Right kidney (tissue), 9 donors: Measurements from ENCODE around the gene IP6K2.
"Not testable (repeated sequence)": the region's sequence is repeated elsewhere in the genome, so short reads cannot be mapped to it uniquely, and the experiment has no call there.

ENCODE experiments used
- DNase-seq: peaks from one replicate; pipeline ENCODE4 v3.0.0-alpha.2; 2016
- long read RNA-seq, 8 donors: transcript quantifications; one replicate each; lab custom pipeline, GENCODE V29; 2026

Gene IP6K2
- long read RNA-seq, donor 1, transcript IP6K2-208 (2 exons, 1,124 nt) = minor isoform, 16 of 118 reads
- long read RNA-seq, donor 1, transcript IP6K2-221 (2 exons, 1,673 nt) = major isoform, 22 of 118 reads
- long read RNA-seq, donor 1, transcript IP6K2-201 (6 exons, 1,775 nt) = minor isoform, 13 of 118 reads
- long read RNA-seq, donor 1, transcript IP6K2-202 (3 exons, 1,185 nt) = minor isoform, 8 of 118 reads
- long read RNA-seq, donor 1, partial matches to known transcripts = 54 of 118 reads
- long read RNA-seq, donor 1, other reads (novel, unspliced or antisense) = 0 of 118 reads
- long read RNA-seq, donor 2, transcript IP6K2-211 (4 exons, 1,309 nt) = minor isoform, 6 of 53 reads
- long read RNA-seq, donor 2, transcript IP6K2-202 (3 exons, 1,185 nt) = major isoform, 15 of 53 reads
- long read RNA-seq, donor 2, transcript IP6K2-208 (2 exons, 1,124 nt) = minor isoform, 8 of 53 reads
- long read RNA-seq, donor 2, transcript IP6K2-221 (2 exons, 1,673 nt) = minor isoform, 9 of 53 reads
- long read RNA-seq, donor 2, partial matches to known transcripts = 11 of 53 reads
- long read RNA-seq, donor 2, other reads (novel, unspliced or antisense) = 0 of 53 reads
- long read RNA-seq, donor 3, transcript IP6K2-221 (2 exons, 1,673 nt) = major isoform, 9 of 27 reads
- long read RNA-seq, donor 3, transcript IP6K2-201 (6 exons, 1,775 nt) = minor isoform, 5 of 27 reads
- long read RNA-seq, donor 3, transcript IP6K2-202 (3 exons, 1,185 nt) = minor isoform, 7 of 27 reads
- long read RNA-seq, donor 3, partial matches to known transcripts = 0 of 27 reads
- long read RNA-seq, donor 3, other reads (novel, unspliced or antisense) = 0 of 27 reads
- long read RNA-seq, donor 4, transcript IP6K2-201 (6 exons, 1,775 nt) = minor isoform, 8 of 69 reads
- long read RNA-seq, donor 4, transcript IP6K2-202 (3 exons, 1,185 nt) = minor isoform, 8 of 69 reads
- long read RNA-seq, donor 4, transcript IP6K2-221 (2 exons, 1,673 nt) = minor isoform, 18 of 69 reads
- long read RNA-seq, donor 4, transcript IP6K2-208 (2 exons, 1,124 nt) = major isoform, 19 of 69 reads
- long read RNA-seq, donor 4, partial matches to known transcripts = 10 of 69 reads
- long read RNA-seq, donor 4, other reads (novel, unspliced or antisense) = 6 of 69 reads
- long read RNA-seq, donor 5, transcript IP6K2-221 (2 exons, 1,673 nt) = major isoform, 18 of 75 reads
- long read RNA-seq, donor 5, transcript IP6K2-201 (6 exons, 1,775 nt) = minor isoform, 9 of 75 reads
- long read RNA-seq, donor 5, transcript IP6K2-208 (2 exons, 1,124 nt) = minor isoform, 8 of 75 reads
- long read RNA-seq, donor 5, transcript IP6K2-202 (3 exons, 1,185 nt) = minor isoform, 16 of 75 reads
- long read RNA-seq, donor 5, partial matches to known transcripts = 0 of 75 reads
- long read RNA-seq, donor 5, other reads (novel, unspliced or antisense) = 22 of 75 reads
- long read RNA-seq, donor 6, transcript IP6K2-202 (3 exons, 1,185 nt) = minor isoform, 7 of 83 reads
- long read RNA-seq, donor 6, transcript IP6K2-201 (6 exons, 1,775 nt) = minor isoform, 9 of 83 reads
- long read RNA-seq, donor 6, transcript IP6K2-208 (2 exons, 1,124 nt) = minor isoform, 7 of 83 reads
- long read RNA-seq, donor 6, transcript IP6K2-221 (2 exons, 1,673 nt) = major isoform, 14 of 83 reads
- long read RNA-seq, donor 6, partial matches to known transcripts = 34 of 83 reads
- long read RNA-seq, donor 6, other reads (novel, unspliced or antisense) = 7 of 83 reads
- long read RNA-seq, donor 7, transcript IP6K2-202 (3 exons, 1,185 nt) = minor isoform, 14 of 183 reads
- long read RNA-seq, donor 7, transcript IP6K2-221 (2 exons, 1,673 nt) = major isoform, 25 of 183 reads
- long read RNA-seq, donor 7, transcript IP6K2-201 (6 exons, 1,775 nt) = minor isoform, 11 of 183 reads
- long read RNA-seq, donor 7, transcript IP6K2-208 (2 exons, 1,124 nt) = minor isoform, 10 of 183 reads
- long read RNA-seq, donor 7, partial matches to known transcripts = 103 of 183 reads
- long read RNA-seq, donor 7, other reads (novel, unspliced or antisense) = 12 of 183 reads
- long read RNA-seq, donor 8, transcript IP6K2-202 (3 exons, 1,185 nt) = minor isoform, 17 of 171 reads
- long read RNA-seq, donor 8, transcript IP6K2-221 (2 exons, 1,673 nt) = major isoform, 23 of 171 reads
- long read RNA-seq, donor 8, transcript IP6K2-201 (6 exons, 1,775 nt) = minor isoform, 11 of 171 reads
- long read RNA-seq, donor 8, transcript IP6K2-211 (4 exons, 1,309 nt) = minor isoform, 12 of 171 reads
- long read RNA-seq, donor 8, partial matches to known transcripts = 75 of 171 reads
- long read RNA-seq, donor 8, other reads (novel, unspliced or antisense) = 24 of 171 reads

DNA sequence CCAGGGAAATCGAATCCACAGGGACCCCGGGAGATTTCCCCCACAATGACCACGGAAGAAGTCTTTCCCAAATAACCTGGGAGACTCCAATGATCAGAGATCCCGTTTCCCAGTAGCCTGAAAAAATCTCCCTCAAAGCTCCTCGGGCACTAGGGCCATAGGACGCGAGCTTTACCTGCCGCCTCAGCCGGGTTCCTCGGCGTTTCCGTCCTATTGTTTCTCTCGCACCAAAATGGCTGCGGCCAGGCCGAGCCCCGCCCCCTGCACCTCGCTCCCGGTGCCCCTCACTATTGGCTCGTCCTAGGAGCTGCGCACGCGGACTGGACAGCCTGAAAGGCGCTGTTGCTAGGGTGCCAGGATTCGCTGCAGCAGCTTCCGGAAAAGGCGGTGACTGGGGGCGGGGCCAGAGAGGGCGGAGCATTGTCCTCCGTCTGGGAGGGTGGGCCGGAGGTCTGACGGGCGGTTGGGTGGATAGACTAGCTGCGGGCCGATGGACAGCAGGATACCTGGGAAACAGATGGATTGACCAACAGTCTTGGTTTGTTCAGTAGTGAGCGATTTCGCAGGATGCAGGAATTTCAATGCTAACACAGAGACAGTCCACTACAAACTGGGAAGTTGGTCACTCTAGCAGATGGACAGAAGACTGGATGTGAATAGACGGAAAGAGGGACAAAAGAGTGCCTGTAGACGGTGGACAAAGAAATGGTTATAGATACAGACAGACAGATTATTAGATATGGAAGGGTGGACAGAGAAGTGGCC is at the start of gene IP6K2:
Gene IP6K2, minus strand, starts transcription at position 240 of the 765 bp plus-strand sequence. CDS start 21,930 bp downstream, outside the sequence.
- peak; percentile 81 for DNase-seq

GRCh38 chr3:48765376-48765775 is 48.4 kb upstream of the IP6K2 start:
- DNase-seq = no peak

GRCh38 chr3:48762816-48763215 is 45.8 kb upstream of the IP6K2 start:
- no peak for DNase-seq

DNA sequence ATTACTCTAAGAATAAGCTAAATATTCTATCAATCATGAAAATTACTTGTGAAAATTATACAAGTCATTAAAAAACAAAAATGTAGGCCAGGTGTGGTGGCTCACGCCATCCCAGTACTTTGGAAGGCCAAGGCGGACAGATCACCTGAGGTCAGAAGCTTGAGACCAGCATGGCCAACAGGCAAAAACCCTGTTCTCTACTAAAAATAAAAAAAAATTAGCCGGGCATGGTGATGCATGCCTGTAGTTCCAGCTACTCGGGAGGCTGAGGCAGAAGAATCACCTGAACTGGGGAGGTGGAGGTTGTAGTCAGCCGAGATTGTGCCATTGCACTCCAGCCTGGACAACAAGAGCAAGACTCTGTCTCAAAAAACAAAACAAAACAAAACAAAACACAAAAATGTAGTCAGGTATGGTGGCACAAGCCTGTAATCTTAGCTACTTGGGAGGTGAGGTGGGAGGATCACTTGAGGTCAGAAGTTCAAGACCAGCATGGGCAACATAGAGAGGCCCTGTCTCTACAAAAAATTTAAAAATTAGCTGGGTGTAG is 43.0 kb upstream of the IP6K2 start:
- DNase-seq = not testable (repeated sequence)

DNA sequence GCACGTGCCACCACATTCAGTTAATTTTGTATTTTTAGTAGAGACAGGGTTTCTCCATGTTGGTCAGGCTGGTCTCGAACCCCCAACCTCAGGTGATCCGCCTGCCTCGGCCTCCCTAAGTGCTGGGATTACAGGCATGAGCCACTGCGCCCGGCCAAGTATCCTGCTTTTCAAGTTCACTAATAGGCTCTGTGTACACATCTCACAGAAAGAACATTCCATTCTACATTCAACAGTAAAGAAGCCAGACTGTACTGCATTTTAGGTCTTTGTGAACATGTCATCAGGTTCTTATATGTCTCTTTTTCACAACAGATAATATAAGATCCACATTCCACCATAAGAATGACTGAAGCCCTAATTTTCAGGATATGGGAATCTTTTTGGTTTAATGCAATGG is 42.5 kb upstream of the IP6K2 start:
- not testable (repeated sequence) for DNase-seq

DNA sequence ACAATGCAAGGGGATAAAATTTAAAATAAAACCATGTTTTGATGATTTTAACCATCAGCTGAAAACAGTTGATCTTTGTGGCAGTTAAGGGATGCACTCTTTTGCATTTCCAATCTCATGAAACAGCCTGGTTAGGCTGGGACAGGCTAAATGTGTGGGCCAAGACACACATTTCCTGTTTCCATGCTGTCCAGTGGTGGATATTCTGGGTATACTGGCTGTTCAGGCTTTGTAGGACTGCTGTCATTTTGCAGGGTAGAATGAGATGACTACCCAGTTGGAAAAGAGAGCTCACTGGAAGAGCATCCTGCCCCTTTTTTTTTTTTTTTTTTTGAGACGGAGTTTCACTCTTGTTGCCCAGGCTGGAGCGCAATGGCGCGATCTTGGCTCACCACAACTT is 42.0 kb upstream of the IP6K2 start:
- DNase-seq = no peak

DNA sequence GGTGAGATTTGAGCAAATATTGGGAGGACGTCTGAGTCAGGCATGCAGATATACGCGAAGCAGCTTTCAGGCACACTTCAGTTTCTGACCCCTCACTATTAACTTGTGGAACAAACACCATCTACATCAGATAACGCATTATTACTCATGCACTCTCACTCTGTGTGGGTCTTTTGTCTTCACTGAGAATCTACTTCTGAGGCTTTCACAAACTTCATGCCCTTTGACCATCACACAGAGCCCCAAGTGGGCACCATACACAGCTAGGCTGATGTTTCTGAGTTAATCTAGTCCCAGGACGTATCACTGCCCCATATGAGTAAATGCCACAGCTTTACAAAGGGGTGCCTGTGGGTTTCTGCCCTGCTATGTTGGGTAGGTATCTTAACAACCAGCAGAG is 39.6 kb upstream of the IP6K2 start:
- no peak for DNase-seq

- no peak for DNase-seq
Measured at GRCh38 chr3:48750856-48751255, 33.8 kb upstream of the IP6K2 start.

GRCh38 chr3:48748754-48749153 is 31.7 kb upstream of the IP6K2 start:
- DNase-seq = no peak

- DNase-seq = no peak
Measured at GRCh38 chr3:48747706-48748105, 30.7 kb upstream of the IP6K2 start.

DNA sequence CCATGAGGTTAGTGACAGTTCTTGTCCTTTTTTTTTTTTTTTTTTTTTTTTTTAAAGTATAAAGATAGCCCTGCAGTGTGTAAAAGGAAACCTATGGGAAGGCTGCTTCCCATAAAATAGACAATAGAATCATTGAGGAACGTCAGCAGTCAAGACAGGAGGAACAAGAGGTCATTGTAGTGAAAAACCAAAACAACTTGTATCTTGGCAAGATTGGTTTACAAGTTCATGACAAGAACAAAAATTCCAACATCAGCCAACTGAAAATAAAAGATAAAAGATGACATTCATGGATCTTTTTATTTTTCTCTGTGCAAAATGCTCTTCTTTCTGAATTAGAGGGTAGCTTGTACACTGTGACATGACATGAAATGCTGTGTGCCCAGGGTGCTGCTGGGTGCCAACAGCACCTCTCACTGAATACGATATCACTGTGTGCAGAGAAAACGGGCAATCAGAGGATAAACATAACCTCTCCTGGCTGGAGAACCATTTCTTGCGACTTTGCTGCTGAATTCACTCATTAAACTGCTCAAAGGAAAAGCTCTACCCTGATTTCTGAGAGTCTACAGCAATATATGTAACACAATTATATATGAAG is 30.1 kb upstream of the IP6K2 start:
- no peak for DNase-seq

- no peak for DNase-seq
Measured at GRCh38 chr3:48743773-48744172, 26.8 kb upstream of the IP6K2 start.

DNA sequence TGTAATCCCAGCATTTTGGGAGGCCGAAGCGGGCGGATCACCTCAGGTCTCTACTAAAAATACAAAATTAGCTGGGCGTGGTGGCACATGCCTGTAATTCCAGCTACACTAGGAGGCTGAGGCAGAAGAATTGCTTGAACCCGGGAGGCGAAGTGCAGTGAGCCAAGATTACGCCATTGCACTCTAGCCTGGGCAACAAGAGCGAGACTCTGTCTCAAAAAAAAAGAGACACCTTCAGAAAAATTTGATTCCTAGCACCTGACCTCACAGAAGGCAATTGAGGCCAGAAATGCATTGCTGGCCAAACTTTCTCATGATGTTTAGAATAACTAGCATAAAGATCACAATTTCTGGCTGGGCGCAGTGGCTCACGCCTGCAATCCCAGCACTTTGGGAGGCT is 24.2 kb upstream of the IP6K2 start:
- not testable (repeated sequence) for DNase-seq

- DNase-seq = peak; percentile 64
Measured at GRCh38 chr3:48739955-48740823, 23.2 kb upstream of the IP6K2 start.

DNA sequence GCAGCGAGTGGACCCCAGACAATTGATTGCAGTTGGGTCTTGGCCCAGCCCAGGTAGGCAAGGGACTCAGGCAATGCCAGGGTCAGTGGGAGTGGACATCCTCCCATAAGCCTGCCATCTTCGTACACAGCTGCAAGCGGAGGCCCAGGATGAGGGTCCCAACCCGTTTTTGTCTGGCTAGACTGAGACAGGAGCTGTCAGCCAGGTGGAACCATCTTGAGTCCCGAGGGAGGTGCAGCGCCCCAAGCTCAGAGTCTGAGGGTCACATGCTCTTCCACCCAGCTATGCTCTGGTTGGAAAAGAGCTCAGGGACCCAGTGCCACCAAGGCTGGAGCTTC is 22.6 kb upstream of the IP6K2 start:
- no peak for DNase-seq

GRCh38 chr3:48738926-48739616 is 22.1 kb upstream of the IP6K2 start:
- no peak for DNase-seq

GRCh38 chr3:48738144-48738536 is 21.1 kb upstream of the IP6K2 start:
- no peak for DNase-seq
